GM11168 (cell line): Measurements from ENCODE around the gene MIR17HG.

Experiments
- in situ Hi-C: fragments of 300-500 bp; cut with MboI; formaldehyde crosslinking; loops from one replicate; pipeline ENCODE4 v1.12.0; 2022; ENCODE audit warnings: low sequenced_read_pairs; ENCODE audit not compliant: unreplicated experiment

Gene MIR17HG

DNA sequence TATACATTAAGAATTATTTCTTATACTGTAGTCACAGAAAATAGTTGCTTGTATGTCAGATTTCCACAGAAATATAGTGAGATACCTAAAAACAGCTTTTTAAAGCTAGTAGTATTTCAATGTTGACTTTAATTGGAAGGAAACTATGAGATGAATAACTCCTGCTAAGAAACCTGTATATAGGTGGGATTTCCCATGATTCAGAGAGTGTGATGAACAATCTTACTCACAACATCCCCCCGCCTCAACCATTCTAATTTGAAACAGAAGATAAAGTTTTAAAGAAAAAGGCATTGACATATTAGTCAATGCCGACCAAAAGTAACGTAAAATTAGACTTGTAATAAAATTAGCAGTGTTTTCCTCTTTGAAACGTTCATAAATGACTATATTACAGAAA, 1.4 kb upstream of the MIR17HG start:
- in situ Hi-C loops: no loop called here

DNA sequence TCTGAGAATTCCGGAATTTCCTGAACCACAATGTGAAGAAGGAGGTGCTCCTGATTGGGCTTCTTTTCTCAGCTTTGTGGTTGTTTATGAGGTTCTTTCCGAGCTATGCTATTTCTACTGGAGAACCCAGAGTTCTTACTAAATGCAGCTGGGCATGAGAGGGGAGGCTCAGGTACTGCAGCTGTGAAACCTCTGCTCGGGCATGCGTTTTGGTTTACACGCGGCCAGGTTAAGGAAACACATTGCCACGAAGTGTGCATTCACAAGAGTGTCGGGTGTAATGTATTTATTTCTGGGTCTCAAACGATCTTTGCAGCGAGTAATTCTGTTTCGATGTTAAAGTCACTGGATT, 661 bp upstream of the MIR17HG start:
- in situ Hi-C loops: no loop called here

DNA sequence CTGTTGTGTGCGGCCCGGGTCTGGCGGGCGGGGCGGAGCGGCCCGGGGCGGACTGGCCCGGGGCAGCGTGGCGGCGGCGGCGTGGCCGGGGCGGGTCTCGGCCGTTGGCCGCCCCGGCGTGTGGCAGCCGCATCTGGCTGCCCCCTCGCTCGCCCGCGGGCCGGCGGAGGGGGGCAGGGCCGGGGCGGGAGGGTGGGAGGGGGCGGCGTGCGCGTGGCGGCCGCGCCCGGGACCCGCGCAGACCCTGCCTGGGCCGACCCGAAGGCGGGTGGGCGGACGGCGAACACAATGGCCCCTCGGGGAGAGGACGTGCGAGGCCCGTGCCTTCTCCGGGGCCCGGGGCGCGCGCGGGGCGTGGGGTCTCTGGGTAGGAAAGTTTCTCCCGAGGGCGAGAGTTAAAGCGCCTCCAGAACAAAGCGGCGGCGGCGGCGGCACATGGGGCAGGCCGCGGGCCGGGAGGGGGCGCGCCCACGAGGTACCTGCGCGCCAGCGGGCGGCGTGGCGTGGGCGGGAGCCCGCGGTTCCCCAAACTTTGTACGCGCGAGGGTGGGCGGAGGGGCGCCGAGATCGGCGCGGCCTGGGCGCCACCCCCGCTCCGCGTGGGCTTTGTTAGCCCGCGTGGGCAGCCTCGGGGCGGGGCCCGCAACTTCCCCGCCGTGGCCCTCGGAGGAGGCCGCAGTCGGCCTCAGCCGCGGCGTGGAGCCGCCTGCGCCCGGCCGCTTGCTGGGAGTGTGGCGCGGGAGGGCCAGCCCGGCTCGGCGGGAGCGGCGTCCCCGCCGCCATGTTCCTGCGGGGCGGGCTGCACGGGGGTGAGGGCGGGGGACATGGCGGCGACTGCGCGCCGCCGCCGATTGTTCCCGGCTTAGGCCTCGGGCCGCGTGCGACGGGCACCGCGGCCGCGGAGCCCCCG, 764 bp downstream of the MIR17HG start:
- in situ Hi-C loops: no loop called here

DNA sequence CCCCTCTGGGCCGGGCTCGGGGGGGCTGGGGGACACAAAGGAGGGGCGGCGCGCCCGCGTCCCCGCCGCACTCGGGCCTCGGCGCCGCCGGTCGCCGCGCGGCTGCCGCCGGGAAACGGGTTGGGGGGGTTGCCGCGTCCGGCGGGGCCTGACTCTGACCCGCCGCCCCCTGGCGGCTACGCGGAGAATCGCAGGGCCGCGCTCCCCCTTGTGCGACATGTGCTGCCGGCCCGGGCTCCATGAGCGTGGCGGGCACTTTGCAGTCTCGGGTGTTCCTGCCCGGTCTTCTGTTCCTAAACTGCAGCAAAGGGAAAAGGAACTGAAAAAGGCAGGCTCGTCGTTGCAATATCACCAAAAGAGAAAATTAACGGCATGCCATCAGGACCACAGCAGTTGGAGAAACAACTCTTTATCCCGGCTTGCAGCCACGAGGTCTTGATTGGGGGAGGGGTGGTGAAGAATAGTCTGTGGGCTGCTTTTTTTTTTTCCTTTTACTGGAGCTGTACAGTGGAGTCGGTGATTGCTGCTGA, 1.5 kb downstream of the MIR17HG start:
- in situ Hi-C loops: no loop called here

DNA sequence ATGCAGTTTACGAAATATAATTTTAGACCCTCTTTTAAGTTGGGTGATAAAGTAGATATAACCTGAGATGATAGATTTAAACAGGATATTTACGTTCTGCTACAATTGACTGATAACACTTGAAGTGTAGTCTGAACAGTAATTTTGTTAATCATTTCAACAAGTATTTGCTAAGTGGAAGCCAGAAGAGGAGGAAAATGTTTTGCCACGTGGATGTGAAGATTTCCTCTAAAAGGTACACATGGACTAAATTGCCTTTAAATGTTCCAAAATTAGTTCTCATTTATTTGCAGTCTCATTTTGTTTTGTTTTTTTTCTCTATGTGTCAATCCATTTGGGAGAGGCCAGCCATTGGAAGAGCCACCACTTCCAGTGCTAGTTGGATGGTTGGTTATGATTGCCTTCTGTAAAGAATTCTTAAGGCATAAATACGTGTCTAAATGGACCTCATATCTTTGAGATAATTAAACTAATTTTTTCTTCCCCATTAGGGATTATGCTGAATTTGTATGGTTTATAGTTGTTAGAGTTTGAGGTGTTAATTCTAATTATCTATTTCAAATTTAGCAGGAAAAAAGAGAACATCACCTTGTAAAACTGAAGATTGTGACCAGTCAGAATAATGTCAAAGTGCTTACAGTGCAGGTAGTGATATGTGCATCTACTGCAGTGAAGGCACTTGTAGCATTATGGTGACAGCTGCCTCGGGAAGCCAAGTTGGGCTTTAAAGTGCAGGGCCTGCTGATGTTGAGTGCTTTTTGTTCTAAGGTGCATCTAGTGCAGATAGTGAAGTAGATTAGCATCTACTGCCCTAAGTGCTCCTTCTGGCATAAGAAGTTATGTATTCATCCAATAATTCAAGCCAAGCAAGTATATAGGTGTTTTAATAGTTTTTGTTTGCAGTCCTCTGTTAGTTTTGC, 2.8 kb downstream of the MIR17HG start:
- in situ Hi-C loops: loop anchor here (5.0 kb wide), 1 partner anchor 43 kb away; no protein-coding TSS in a partner anchor

DNA sequence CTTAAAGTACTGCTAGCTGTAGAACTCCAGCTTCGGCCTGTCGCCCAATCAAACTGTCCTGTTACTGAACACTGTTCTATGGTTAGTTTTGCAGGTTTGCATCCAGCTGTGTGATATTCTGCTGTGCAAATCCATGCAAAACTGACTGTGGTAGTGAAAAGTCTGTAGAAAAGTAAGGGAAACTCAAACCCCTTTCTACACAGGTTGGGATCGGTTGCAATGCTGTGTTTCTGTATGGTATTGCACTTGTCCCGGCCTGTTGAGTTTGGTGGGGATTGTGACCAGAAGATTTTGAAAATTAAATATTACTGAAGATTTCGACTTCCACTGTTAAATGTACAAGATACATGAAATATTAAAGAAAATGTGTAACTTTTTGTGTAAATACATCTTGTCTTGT, 3.6 kb downstream of the MIR17HG start:
- in situ Hi-C loops: loop anchor here (5.0 kb wide), 1 partner anchor 44 kb away; no protein-coding TSS in a partner anchor

DNA sequence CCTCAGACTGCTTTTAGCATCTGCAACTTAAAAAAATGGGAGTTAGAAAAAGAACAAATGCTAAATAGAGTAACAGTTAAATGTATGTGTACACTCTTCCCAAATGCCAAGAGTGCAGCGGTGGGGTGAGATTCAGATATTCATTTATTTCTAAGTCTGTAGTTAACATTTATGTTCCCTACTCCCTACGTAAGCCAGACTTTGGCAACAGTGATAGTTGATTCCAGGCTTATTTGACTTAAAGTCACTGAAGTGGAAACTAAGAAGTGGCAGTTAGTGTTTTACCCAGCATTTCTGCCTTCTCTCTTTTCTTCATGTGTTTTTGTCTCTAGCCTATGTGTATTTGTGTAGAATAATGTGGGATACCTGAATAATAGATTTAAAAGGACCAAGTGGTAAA, 4.5 kb downstream of the MIR17HG start:
- in situ Hi-C loops: loop anchor here (5.0 kb wide), 1 partner anchor 45 kb away; no protein-coding TSS in a partner anchor

DNA sequence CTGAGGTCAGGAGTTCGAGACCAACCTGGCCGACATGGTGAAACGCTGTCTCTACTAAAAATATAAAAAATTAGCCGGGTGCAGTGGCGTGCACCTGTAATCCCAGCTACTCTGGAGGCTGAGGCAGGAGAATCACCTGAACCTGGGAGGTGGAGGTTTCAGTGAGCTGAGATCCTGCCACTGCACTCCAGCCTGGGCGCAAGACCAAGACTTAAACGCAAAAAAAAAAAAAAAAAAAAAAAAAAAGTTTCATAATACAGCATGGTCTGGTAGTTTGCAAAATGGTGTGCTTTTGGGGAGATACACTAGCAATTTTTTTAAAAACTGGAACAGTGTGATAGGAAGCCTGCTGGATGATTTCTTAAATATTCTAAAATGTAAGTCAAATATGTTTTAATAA, 5.4 kb downstream of the MIR17HG start:
- in situ Hi-C loops: loop anchor here (5.0 kb wide), 1 partner anchor 46 kb away; no protein-coding TSS in a partner anchor

DNA sequence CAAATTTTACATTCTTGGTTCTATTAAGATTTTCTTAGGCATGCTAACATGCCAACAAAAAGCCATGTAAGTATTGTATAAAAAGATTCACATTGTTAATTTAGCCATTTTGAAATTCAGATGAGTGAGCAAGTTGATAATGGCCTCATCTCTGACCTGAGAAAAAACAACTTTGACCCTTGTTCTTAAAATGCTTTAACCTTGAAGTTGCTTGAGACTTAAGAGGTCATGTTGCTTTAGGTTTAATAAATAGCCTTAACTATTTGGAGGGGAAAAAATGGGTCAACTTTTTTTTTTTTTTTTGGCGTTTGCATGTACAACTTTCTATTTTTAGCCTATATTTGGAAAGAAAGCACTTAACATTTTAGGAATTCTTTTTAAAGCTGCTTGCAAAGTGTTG, 6.0 kb downstream of the MIR17HG start:
- in situ Hi-C loops: loop anchor here (5.0 kb wide), 1 partner anchor 46 kb away; no protein-coding TSS in a partner anchor

DNA sequence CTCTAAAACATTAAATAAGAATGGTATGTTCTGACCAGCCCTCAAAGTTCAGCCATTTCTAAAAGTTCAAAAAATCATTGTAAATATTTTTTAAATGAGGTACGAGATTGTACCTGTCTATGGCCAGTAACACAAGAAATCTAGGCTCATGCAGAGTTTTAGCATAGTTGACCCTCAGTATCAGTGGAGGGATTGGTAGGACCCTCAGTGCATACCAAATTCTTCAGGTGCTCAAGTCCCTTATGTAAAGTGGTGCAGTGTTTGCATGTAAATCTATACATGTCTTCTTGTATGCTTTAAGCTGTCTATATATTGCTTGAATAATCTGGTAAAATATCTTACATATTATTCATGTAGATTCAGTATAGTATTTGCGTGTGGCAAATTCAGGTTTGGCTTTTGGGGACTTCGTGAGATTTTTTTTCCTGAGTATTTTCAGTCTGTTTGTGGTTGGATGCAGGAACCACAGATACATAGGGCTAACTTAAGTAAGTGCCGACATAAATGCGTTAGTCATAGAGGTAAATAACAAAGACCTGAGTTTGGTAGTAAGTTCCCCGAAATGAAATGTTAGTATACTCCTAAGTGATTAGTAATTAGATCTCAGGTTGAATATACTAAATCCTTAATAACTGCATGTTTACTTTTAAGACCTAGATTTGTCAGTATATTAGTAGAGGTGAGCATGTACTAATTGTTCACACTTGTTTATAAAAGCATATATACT, 7.8 kb downstream of the MIR17HG start:
- in situ Hi-C loops: no loop called here

DNA sequence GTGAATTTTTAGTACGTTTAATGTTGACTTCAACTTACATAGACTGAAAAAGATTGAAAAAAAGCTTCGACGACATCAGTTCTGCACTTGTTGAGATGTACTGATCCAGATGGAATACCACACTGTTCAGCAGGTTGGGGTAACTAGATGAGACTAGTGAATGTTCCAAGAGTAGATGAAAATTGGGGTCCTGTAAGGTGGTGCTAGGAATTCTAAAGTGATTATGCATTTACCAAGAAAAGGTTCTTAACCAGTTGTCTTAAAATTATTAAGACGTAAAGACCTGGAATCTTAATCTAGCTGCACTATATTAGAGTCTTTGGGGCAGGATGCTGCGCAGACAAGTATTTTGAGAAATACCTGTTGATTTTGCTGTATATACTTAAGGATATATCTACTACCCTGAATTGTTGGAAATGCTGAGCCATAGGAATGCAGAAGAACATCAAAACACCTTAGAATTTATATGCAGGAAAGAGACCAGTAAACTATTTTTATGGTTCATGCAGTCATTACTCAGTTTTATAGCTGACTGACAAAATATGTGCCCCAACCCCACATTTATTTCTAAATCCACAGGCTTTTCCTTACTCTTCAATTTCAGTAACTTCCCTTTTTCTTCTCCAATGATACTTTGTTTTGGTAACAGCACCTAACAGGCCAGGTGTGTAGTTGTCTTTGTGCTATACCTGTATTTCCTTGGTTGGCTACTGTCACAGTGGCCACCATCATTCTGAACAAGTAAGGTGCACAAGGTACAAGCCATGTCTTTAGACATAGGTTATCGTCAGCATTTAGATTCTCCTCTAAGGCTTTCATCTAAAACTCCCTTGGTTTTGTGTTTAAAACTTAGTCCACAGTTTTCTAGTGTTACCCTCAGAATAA, 8.6 kb downstream of the MIR17HG start:
- in situ Hi-C loops: no loop called here

DNA sequence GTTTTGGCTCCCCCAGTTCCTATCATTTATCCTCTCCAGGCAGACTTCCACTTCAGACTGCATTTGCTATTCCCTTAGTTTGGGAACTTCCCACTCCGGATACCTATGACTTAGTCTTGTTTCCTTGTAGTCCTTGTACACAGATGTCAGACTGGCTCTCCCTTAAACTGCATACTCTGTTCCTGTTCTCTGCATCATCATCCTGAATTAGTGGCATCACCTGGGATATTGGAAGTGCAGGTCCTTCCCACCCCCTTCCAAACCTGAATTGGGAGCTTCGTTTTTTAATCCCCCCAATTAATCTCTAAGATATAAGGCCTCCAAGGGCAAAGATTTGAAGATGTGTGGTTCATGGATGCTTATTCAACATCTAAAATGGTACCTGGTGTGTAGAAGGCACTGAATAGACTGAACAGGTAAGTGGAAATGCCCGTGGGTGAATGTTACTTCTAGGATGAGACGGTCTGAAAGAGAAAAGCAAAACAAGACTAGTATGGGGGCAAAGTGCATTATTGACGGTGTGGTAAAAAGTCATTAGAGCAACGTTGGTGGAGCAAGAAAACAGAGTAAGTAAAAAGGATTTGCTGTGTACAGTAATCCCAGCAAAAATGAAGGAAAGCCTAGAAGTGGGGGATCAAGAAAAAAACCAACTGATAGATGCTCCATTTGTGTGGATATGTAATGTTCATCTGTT, 9.6 kb downstream of the MIR17HG start:
- in situ Hi-C loops: no loop called here

DNA sequence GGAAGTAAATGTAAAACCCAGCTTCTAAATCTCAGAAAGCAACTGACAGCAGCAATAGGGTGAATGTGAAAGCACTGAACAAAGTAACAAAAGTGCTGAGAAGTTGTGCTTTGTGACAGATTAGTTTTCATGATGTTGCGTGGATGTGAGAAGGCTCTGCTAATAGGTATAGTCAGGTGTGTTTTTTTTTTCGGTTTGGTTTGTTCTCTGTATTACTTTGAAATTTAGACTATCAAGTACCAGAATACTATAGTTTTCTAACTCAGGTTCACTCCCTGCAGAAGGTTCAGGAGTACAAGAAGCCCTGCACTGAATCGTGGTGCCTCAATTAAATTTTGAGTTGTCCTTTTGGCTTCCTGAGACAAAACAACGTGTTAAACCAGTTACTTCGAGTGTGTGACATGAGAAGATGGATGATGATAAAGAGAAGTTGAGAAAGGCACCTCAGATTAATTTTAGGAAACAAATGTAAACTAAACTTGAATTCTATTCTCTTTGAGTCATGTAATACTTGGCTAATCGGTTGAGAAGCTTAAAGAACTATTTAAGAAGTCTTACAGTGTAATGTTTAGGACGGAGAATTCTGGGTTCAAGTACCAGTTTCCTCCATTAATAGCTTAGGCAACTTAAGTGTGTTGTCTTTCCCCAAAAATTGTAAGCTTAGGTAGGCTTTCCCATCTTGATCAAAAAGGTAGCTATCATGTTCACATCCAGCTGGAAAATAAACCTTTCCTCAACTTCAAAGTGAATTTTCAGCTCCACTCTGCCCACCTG, 10.3 kb downstream of the MIR17HG start:
- in situ Hi-C loops: no loop called here

DNA sequence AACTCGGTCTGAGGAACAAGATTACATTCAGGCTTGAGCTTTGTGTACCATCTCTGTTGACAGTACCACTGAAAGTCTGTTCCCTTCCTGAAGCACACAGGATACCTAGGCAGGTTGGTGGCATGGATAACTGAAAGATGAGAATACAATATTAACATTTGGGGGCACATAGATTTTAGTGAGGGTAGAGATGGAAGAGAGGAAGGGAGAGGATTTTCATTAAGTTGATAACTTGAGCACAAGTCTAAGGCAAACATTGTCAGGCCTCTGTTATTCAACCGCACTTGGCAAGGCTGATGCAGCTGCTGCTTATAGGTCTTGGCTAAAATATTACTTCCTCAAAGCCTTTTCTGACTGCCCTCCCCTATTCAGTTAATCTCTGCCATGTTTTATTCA, 10.9 kb downstream of the MIR17HG start:
- in situ Hi-C loops: no loop called here

DNA sequence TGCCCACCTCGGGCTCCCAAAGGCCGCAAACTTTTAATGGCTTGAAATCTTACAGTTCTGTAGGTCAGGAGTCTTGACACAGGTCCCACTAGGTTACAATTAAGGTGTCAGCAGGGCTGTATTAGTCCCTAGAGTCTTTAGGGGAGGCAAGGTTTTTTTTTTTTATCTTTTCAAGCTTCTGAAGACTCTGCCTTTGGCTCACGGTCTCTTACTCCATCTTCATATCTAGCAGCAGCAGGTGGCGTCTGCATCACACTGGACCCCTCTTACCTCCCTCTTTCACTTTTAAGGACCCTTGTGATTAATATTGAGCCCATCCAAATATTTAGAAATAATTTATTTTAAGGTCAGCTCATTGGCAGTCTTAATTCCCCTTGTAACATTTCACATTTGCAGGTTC, 11.6 kb downstream of the MIR17HG start:
- in situ Hi-C loops: no loop called here

DNA sequence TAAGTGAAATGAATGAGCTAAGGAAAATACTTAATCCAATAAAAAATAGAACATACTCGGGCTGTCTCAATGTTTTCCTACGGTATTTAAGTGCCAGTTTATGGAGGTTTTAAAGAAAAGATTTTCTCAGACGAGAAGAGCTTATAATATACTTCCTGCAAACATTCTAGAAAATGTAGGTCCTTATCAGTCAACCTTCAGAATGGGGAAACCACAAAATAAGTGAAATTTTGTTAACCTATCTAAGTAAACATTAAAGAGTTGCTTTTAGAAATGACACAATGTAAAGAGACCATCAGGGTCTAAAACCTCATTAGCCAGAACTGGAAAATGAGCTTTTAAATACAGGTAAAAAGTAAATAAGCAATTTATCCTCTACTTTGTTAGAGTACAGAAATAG, 12.1 kb downstream of the MIR17HG start:
- in situ Hi-C loops: no loop called here

DNA sequence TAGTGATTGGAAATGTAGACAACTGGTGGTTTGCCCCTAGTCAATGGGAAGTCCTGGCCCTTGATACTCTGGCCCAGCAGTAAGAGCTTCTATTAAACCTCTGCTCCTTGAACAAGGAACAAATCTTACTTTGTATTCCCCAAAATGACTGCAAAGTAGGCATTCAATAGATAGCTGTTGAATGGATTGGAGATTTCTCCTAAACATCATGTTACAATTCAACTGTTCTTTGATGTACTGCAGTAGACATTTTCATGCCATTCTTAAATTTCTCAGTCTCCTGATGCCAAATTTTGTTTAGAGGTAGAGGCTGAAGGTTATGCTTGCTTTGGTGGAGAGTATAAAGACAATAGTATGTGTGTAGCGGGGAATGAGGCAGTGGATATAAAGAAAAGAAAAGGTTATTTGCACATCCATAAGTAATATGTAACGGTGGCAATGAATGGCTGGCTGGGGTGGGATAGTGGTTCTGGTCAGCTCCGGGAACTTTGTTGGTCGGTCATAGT, 12.8 kb downstream of the MIR17HG start:
- in situ Hi-C loops: no loop called here
